Activated naive CD8-positive, alpha-beta T cell treated with anti-CD3 and anti-CD28 coated beads, Interleukin-2, amount 50 U/mL, for 16 hours (primary cell): ENCODE measurements around the gene KCNC3.

Experiments used
- DNase-seq: peaks from one replicate; pipeline ENCODE4 v3.0.0-alpha.2; 2020; ENCODE audit warnings: low read depth, low spot score

The KCNC3 gene

DNA sequence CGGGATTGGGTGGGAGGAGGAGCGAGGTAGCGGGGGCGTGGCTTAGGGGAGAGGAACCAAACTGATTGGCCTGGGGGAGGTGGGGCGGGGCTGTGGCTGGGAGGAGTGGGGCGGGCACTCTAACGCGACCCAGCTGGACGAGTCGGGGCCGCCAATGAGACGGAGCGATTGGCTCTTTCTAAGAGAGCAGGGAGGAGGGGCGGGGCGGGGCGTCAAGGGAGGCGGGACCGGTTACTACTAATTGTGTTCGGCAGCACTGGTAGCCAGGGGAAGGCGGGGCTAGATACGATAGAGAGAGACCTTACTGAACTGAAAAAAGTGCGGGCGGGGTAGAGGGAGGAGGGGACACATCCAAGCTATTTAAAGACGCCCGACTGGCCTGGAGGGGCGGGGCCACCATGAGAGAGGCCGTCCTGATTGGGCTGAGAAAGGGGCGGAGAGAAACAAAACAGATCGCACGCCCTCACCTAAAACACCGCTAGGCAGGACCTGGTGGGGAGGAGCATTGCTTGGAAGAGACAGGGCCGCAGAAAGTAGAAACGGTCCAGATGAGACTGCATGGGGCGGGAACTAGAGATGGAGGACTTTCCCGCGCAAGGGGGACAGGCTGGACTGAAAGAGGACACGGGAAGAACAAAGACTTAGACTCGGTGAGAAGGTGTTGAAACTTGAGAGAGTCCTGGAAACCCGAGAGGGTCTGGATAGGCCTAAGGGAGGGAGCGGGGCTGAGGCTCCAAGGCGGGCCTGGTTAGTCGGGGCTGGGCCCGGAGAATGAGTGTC is at the start of gene KCNC3:
KCNC3 (minus strand) TSS at position 232 of the 780 bp plus-strand sequence. CDS start 295 bp downstream, outside the sequence.
- DNase-seq: peak; percentile 72

- no peak for DNase-seq
These were observed 49.7 kb upstream of the KCNC3 start for GRCh38 chr19:50378863-50379236.

DNA sequence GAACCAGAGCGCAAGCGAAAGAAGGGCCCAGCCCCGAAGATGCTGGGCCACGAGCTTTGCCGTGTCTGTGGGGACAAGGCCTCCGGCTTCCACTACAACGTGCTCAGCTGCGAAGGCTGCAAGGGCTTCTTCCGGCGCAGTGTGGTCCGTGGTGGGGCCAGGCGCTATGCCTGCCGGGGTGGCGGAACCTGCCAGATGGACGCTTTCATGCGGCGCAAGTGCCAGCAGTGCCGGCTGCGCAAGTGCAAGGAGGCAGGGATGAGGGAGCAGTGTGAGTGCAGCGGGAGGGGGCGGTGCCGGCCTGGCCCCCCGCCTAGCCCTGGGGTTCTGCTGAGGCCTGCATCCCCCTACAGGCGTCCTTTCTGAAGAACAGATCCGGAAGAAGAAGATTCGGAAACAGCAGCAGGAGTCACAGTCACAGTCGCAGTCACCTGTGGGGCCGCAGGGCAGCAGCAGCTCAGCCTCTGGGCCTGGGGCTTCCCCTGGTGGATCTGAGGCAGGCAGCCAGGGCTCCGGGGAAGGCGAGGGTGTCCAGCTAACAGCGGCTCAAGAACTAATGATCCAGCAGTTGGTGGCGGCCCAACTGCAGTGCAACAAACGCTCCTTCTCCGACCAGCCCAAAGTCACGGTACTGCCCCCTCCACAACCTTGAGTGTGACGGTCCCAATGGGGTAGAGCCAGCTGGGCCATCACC is 49.1 kb upstream of the KCNC3 start:
- DNase-seq: no peak

DNA sequence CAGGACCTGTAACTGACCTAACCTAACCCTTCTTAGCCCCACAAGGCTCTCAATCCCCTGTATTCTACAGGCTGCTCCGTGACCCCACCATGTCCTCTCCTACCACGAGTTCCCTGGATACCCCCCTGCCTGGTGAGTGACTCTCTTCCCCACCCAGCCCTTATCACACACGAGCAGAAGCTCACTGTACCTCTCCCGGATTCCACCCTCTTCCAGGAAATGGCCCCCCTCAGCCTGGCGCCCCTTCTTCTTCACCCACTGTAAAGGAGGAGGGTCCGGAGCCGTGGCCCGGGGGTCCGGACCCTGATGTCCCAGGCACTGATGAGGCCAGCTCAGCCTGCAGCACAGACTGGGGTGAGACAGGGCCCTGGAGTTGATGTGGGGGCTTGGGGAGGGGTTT is 48.3 kb upstream of the KCNC3 start:
- no peak for DNase-seq

GRCh38 chr19:50377051-50377461 is 47.9 kb upstream of the KCNC3 start:
- no peak for DNase-seq

GRCh38 chr19:50376166-50377050 is 47.2 kb upstream of the KCNC3 start, which contains the start of gene NR1H2:
Gene NR1H2, plus strand, starts transcription at chr19:50376457. Its CDS starts 1,149 bp downstream, at chr19:50377606.
- peak; percentile 83 for DNase-seq

- no peak for DNase-seq
These were observed 42.8 kb upstream of the KCNC3 start for GRCh38 chr19:50371914-50372475.

- DNase-seq: peak; percentile 33
These were observed 39.7 kb upstream of the KCNC3 start for GRCh38 chr19:50368649-50369570.

DNA sequence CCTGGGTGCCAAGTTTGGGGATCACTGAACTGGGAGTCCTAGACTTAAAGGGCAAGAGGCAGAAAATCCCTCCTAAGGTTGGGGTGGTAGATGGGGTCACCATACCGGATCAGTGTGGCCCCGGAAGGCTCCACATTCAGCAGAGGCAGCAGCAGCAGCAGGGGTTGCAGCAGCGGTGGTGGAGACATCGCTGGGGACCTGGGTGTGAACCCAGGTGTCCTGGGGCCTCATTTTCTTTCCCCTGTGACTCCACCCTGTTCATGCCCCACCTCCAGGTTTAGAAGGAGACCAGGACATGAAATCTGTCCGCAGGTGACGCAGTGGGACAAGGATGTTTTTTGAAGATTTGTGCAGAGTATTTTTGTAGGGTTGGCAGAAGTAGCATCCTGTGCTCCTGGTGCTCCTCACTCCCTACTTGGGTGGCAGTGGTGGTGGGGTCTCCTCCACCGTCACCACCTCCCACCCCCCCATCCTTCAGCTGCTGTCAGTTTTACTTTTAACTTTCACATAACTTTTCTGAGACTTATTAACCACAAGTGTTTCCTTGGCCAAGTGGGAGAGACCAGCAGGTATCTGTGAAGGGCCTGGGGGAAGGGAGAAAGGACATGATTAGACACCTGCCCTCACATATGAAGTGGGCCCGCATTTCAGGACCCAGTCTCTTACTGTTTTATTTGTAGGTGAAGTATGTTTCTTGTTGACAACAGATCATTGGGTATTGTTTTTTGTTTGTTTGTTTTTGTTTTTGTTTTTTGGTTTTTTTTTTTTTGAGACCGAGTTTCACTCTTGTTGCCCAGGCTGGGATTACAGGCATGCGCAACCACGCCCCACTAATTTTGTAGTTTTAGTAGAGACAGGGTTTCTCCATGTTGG is 36.5 kb upstream of the KCNC3 start, which contains the start of gene NAPSA:
NAPSA (minus strand) TSS at position 206 of the 873 bp plus-strand sequence; CDS start at position 188, 18 bp downstream.
- DNase-seq: no peak

DNA sequence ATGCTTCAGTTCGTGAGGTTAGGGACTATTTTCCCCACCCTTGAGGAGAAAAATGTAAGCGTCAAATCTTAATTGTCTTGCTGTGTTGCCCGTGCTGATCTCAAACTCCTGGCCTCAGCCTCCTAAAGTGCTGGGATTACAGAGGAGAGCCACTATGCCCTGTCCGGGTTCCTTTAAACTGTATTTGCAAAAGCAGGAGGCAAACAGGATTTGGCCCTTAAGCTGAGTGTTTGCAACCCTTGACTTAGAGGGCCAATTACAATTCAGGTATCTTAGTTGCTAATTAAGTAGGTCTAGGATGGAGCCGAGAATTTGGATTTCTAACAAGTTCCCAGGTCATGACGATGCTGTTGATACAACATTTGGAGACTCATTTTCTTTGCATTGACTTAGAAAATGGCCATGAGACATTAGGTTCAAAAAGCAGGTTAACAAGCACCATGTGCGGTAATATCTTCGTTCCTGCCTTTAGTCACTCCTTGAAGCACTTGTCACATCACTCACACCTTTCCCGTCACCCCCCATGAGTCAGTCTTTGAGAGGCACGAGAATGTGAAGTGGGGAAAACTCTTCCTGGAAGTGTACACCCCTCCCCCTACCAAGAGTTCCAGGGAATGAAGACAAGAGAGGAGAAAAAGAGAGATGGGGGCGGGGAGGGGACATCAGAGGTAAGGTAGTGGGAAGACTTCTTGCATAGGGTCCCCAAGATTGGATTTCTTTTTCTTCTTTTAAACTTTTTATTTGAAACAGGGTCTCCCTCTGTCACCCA is 33.7 kb upstream of the KCNC3 start:
- DNase-seq: no peak

GRCh38 chr19:50362030-50362412 is 32.8 kb upstream of the KCNC3 start:
- no peak for DNase-seq

DNA sequence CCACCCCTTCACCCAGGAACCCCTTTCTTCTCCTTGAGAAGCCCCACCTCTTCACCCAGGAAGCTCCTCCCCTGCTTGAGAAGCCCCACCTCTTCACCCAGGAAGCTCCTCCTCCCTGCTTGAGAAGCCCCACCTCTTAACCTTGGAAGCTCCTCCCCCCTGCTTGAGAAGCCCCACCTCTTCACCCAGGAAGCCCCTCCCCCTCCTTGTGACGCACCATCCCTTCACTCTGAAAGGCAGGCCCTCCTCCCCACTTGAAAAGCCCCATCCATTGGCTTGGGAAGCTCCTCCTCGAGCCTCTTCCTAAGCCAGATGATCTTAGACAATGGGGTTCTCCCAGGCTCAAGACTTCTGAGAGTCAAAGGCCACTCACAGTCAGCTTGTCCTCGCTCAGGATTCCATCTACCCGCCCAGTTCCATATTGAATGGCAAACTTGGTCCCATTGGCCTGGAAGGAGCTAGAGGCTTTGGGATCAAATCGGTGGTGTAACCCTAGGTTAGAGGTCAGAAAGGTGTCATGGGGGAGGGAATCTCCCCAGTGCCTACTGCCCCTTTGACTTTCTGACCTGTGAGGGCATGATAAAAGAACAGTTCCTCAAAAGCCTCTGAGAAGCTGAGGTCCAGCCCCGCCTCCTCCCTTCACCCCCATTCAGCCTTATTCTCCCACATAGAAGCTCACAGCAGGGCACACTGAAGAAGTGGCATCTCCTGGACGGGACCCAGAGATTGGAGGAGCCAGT is 32.3 kb upstream of the KCNC3 start:
- DNase-seq: no peak

DNA sequence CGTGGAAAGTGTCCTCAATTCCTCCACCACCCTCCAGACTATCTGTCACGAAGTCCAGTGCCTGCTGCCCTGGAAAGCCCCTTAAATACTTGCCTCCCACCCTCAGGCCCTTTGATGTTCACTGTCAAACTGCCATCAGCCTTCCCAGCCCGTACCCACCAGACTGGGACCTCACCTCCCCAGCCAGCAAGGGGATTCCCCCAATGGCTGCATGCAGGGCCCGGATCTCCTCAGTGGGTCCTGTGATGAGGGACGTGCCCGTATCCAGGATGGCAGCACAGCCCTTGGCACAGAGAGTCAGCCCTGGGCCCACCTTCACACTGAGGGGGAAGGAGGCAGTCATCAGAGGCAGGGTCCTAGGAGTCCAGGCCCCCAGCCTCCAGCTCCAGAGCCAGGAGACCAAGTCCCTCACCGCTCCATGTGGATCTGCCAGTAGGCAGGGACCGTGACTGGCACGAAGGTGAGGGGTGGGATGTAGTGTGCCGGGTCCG is 30.2 kb upstream of the KCNC3 start:
- DNase-seq: no peak

GRCh38 chr19:50358483-50359327 is 29.5 kb upstream of the KCNC3 start:
- peak; percentile 38 for DNase-seq

GRCh38 chr19:50357178-50358100 is 28.3 kb upstream of the KCNC3 start:
- peak; percentile 70 for DNase-seq

GRCh38 chr19:50356691-50357177 is 27.6 kb upstream of the KCNC3 start:
- no peak for DNase-seq
